ENCODE results near the gene MYH4. TPM values are rescaled to one million over a fixed set of nuclear protein-coding genes. Genes with fewer than 3 reads are reported as not detected.

The MYH4 gene
- polyA plus RNA-seq, 1 of the 3 experiments (the other 2 are of a cell fraction), result not detected

DNA sequence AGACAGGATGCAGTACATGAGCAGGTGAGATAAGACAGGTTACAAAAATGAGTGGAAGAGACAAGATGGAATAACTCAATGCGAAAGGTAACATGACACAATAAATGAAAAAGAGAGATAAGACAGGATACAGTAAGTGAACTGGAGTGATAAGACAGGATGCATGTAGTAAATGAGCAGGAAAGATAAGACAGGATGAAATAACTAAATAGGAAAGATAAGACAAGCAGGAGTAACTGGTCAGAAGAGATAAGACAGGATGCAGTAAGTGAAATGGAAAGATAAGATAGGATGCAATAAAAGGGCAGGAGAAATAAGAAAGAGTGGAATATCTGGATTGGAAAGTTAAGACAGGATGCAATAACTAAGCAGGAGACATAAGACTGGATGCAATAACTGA lies 8.3 kb upstream of the MYH4 start:
- Histone ChIP-seq H3K4me1 (ENCODE audit: control insufficient read depth in 1 of 2, insufficient read depth in 2 of 2, low read depth in 1 of 2, low read length in 1 of 2) (no peaks in the 10 kb centered on the region), H3K9ac (no peak overlapping the region), H3K27me3 (ENCODE audit: insufficient read depth) (no peaks in the 10 kb centered on the region), H3K27ac (ENCODE audit: low read depth in 2 of 2, low read length in 1 of 2) (no peak overlapping the region), H3K9me2 (no peaks in the 10 kb centered on the region), H2AFZ (ENCODE audit: low read depth) (no peak overlapping the region), H4K20me1 (ENCODE audit: insufficient read depth) (no peaks in the 10 kb centered on the region), H3K36me3 (replicated peaks in 1 of 2; ENCODE audit: control insufficient read depth in 1 of 2, insufficient read depth in 2 of 2, low read length in 1 of 2) (no peaks in the 10 kb centered on the region), H3K9me3 (no peaks in the 10 kb centered on the region), H3F3A (replicated peaks; ENCODE audit: insufficient read depth) (no peaks in the 10 kb centered on the region), H3K4me3 (ENCODE audit: low read depth in 2 of 2, low read length in 1 of 2) (no peak overlapping the region), H3K79me2 (ENCODE audit: insufficient read depth) (no peaks in the 10 kb centered on the region), H3K4me2 (no peak overlapping the region)
- WGBS (ENCODE audit: low lambda C conversion rate), result 0% methylated on average over 1 of the region's 1 CpG
- DNase-seq, result no peak
- TF ChIP-seq GATA2 (CRISPR knock-in tag; IDR thresholded peaks at IDR 0.05) (no peak), EP300 (IDR thresholded peaks at IDR 0.05; ENCODE audit: borderline replicate concordance in 1 of 2, low read depth in 1 of 2, low read length in 1 of 2) (no peak), ZBTB33 (IDR thresholded peaks at IDR 0.05; ENCODE audit: borderline replicate concordance, low read depth) (no peak), SMC3 (IDR thresholded peaks at IDR 0.05; ENCODE audit: low read depth, low read length) (no peak), IRF3 (IDR thresholded peaks at IDR 0.05; ENCODE audit: low read depth, low read length) (no peak)
- POLR2A ChIA-PET, result no interaction called here
- CTCF ChIA-PET, result interaction anchor here (1.1 kb wide), 1 partner anchor 140 kb away, joined by 3 read pairs; no protein-coding TSS in a partner anchor

GRCh38 chr17:10474536-10474935 lies 5.2 kb upstream of the MYH4 start:
- POLR2A ChIA-PET, result no interaction called here
- H3K27me3 ChIP-seq (ENCODE audit: insufficient read depth), result no peaks in the 10 kb centered on the region
- TF ChIP-seq RXRA (IDR thresholded peaks at IDR 0.05; ENCODE audit: borderline replicate concordance, low read depth) (no peak), RCOR1 (IDR thresholded peaks at IDR 0.05; ENCODE audit: low read length) (no peak), FOXJ3 (CRISPR knock-in tag; IDR thresholded peaks at IDR 0.05) (no peak), USF2 (IDR thresholded peaks at IDR 0.05; ENCODE audit: borderline replicate concordance, low read depth, low read length) (no peak), SMC3 (IDR thresholded peaks at IDR 0.05; ENCODE audit: low read depth, low read length) (no peak), FOXM1 (IDR thresholded peaks at IDR 0.05; ENCODE audit: low read depth) (no peak), REST (IDR thresholded peaks at IDR 0.05; ENCODE audit: low read depth, low read length) (no peak), FOSL2 (IDR thresholded peaks at IDR 0.05; ENCODE audit: borderline replicate concordance, low read depth) (no peak), TCF12 (IDR thresholded peaks at IDR 0.05) (no peak), PBX3 (IDR thresholded peaks at IDR 0.05) (no peak), MEF2A (IDR thresholded peaks at IDR 0.05; ENCODE audit: borderline replicate concordance, low read depth) (no peak), MXI1 (IDR thresholded peaks at IDR 0.05; ENCODE audit: low read depth, low read length) (no peak), EP300 (IDR thresholded peaks at IDR 0.05; ENCODE audit: borderline replicate concordance in 1 of 2, low read depth in 1 of 2, low read length in 1 of 2) (no peak), RFX5 (IDR thresholded peaks at IDR 0.05; ENCODE audit: low read length) (no peak)
- TF ChIP-seq, protein P1, sequence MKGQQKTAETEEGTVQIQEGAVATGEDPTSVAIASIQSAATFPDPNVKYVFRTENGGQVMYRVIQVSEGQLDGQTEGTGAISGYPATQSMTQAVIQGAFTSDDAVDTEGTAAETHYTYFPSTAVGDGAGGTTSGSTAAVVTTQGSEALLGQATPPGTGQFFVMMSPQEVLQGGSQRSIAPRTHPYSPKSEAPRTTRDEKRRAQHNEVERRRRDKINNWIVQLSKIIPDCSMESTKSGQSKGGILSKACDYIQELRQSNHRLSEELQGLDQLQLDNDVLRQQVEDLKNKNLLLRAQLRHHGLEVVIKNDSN (IDR thresholded peaks at IDR 0.05; ENCODE audit: borderline replicate concordance, low read depth), result no peak

More at GRCh38 chr17:10474536-10474935, 5.2 kb upstream of the MYH4 start:
- no peaks in the 10 kb centered on the region for H3K9me3 ChIP-seq
- no peaks in the 10 kb centered on the region for H3K79me2 ChIP-seq (ENCODE audit: insufficient read depth)
- H3K9me2 ChIP-seq, result no peaks in the 10 kb centered on the region
- no peak overlapping the region for H2AFZ ChIP-seq (ENCODE audit: low read depth)
- H3K4me1 ChIP-seq (ENCODE audit: control insufficient read depth in 1 of 2, insufficient read depth in 2 of 2, low read depth in 1 of 2, low read length in 1 of 2), result no peaks in the 10 kb centered on the region
- no peaks in the 10 kb centered on the region for H3K36me3 ChIP-seq (replicated peaks in 1 of 2; ENCODE audit: control insufficient read depth in 1 of 2, insufficient read depth in 2 of 2, low read length in 1 of 2)
- 4% methylated on average over 4 of the region's 4 CpGs for WGBS (ENCODE audit: low lambda C conversion rate)
- no peak overlapping the region for H3K4me2 ChIP-seq
- H3K27ac ChIP-seq (ENCODE audit: low read depth in 2 of 2, low read length in 1 of 2), result no peak overlapping the region
- no peak for DNase-seq
- H4K20me1 ChIP-seq (ENCODE audit: insufficient read depth), result no peaks in the 10 kb centered on the region
- no peak overlapping the region for H3K9ac ChIP-seq
- CTCF ChIA-PET, result interaction anchor here (1.1 kb wide), 1 partner anchor 142 kb away, joined by 4 read pairs; no protein-coding TSS in a partner anchor
- H3K4me3 ChIP-seq (ENCODE audit: low read depth in 2 of 2, low read length in 1 of 2), result no peak overlapping the region
- no peaks in the 10 kb centered on the region for H3F3A ChIP-seq (replicated peaks; ENCODE audit: insufficient read depth)

All from SK-N-SH (cell line).